HepG2 (cell line): ENCODE data around the gene ASIC3. TPM values are rescaled to one million over a fixed set of nuclear protein-coding genes. Genes with fewer than 3 reads are reported as not detected.

ENCODE experiments used
- ARNTL ChIP-seq: sonication (generic); formaldehyde crosslinking; IDR thresholded peaks from 2 replicates; pipeline ENCODE4 v1.4.0; 2020; ENCODE audit warnings: mild to moderate bottlenecking, missing genetic modification reagents
- CCAR2 ChIP-seq: fragments of 200-400 bp; formaldehyde crosslinking; optimal IDR thresholded peaks from 2 replicates; pipeline ENCODE3; 2018; ENCODE audit warnings: low read depth, mild to moderate bottlenecking, low read length, moderate library complexity
- FOXK2 ChIP-seq: fragments of 450-650 bp; IDR thresholded peaks from 2 replicates; pipeline ENCODE4 v1.6.1; 2016
- HDAC2 ChIP-seq: sonication (generic); formaldehyde crosslinking; IDR thresholded peaks from 2 replicates; pipeline ENCODE4 v1.4.0; 2020; ENCODE audit warnings: missing genetic modification reagents
- HMGXB3 ChIP-seq: sonication (generic); formaldehyde crosslinking; IDR thresholded peaks from 2 replicates; pipeline ENCODE4 v1.4.0; 2020; ENCODE audit warnings: missing genetic modification reagents, borderline replicate concordance
- HMGXB4 ChIP-seq, 2 experiments: sonication (generic) in 1 of 2; formaldehyde crosslinking in 1 of 2; IDR thresholded peaks; 2 replicates each; pipeline versions ENCODE4 v1.4.0 to v1.6.1; 2018 to 2020; ENCODE audit warnings: missing genetic modification reagents in 2 of 2, borderline replicate concordance in 1 of 2, low read depth in 1 of 2, mild to moderate bottlenecking in 1 of 2, missing biosample characterization in 1 of 2
- HNRNPL ChIP-seq: fragments of 200-400 bp; formaldehyde crosslinking; IDR thresholded peaks from 2 replicates; pipeline ENCODE4 v1.6.1; 2017; ENCODE audit warnings: mild to moderate bottlenecking, low read depth, low read length
- SNAI1 ChIP-seq: sonication (generic); formaldehyde crosslinking; IDR thresholded peaks from 2 replicates; pipeline ENCODE4 v1.5.0; 2020; ENCODE audit warnings: mild to moderate bottlenecking, missing genetic modification reagents, borderline replicate concordance
- TAF1 ChIP-seq: sonication (generic); formaldehyde crosslinking; IDR thresholded peaks from 2 replicates; pipeline ENCODE4 v1.4.0; 2020; ENCODE audit warnings: missing genetic modification reagents
- ZNF263 ChIP-seq: sonication (generic); formaldehyde crosslinking; IDR thresholded peaks from 2 replicates; pipeline ENCODE4 v1.4.0; 2020; ENCODE audit warnings: missing genetic modification reagents
- ZNF264 ChIP-seq: sonication (generic); formaldehyde crosslinking; IDR thresholded peaks from 2 replicates; pipeline ENCODE4 v1.4.0; 2020; ENCODE audit warnings: missing genetic modification reagents
- ZNF280B ChIP-seq: sonication (generic); formaldehyde crosslinking; IDR thresholded peaks from 2 replicates; pipeline ENCODE4 v1.5.0; 2020; ENCODE audit warnings: missing genetic modification reagents, mild to moderate bottlenecking, borderline replicate concordance
- ZNF281 ChIP-seq: sonication (generic); formaldehyde crosslinking; IDR thresholded peaks from 2 replicates; pipeline ENCODE4 v1.4.0; 2020; ENCODE audit warnings: missing genetic modification reagents, borderline replicate concordance
- ZNF335 ChIP-seq: sonication (generic); formaldehyde crosslinking; IDR thresholded peaks from 2 replicates; pipeline ENCODE4 v1.4.0; 2020; ENCODE audit warnings: missing genetic modification reagents
- ZNF432 ChIP-seq: sonication (generic); formaldehyde crosslinking; IDR thresholded peaks from 2 replicates; pipeline ENCODE4 v1.5.0; 2020; ENCODE audit warnings: missing genetic modification reagents, mild to moderate bottlenecking, borderline replicate concordance
- ZNF563 ChIP-seq: sonication (generic); formaldehyde crosslinking; IDR thresholded peaks from 2 replicates; pipeline ENCODE4 v1.8.0; 2022; ENCODE audit warnings: mild to moderate bottlenecking, moderate library complexity, missing genetic modification reagents
- ZNF629 ChIP-seq: sonication (generic); formaldehyde crosslinking; conservative IDR thresholded peaks from 2 replicates; pipeline ENCODE4 v1.5.0; 2020; ENCODE audit warnings: missing genetic modification reagents
- ZNF878 ChIP-seq: sonication (generic); formaldehyde crosslinking; IDR thresholded peaks from 2 replicates; pipeline ENCODE4 v1.8.1; 2023; ENCODE audit warnings: mild to moderate bottlenecking, missing genetic modification reagents, moderate library complexity
- polyA plus RNA-seq, 8 experiments: library from polyadenylated mRNA; depleted of rRNA in 3 of 8; stranded (reverse) in 7 of 8; unstranded in 1 of 8; fragments of >200 nt; fragmentation: Illumina TruSeq in 4 of 8; extraction: Trizol in 4 of 8; gene quantifications; 2 replicates each; pipeline versions ENCODE4 v1.2.1 to v1.2.3, GENCODE V29; 2011 to 2016; ENCODE audit warnings: low read depth in 4 of 8, missing spikeins in 1 of 8, mixed read lengths in 1 of 8; ENCODE audit not compliant: insufficient read depth in 1 of 8
- total RNA-seq, 5 experiments: library from RNA; depleted of rRNA; stranded (reverse); fragments of >200 nt; fragmentation: Illumina TruSeq; extraction: Trizol; gene quantifications; 2 replicates each; pipeline ENCODE4 v1.2.3, GENCODE V29; 2016; ENCODE audit warnings: low read depth in 1 of 5

Gene ASIC3
- total and polyA plus RNA-seq, 2 of the 13 experiments (the other 11 are each of a cell fraction or from before 2014, with no cell fraction given): 0.51 TPM; not detected in 1

GRCh38 chr7:151010307-151011096, 37.8 kb upstream of the ASIC3 start (continued):
- TF ChIP-seq ZNF432 (CRISPR knock-in tag) (no peak), TAF1 (CRISPR knock-in tag) (peak; percentile 44; the same call in 1 of the 2 replicates), HMGXB4 (CRISPR knock-in tag; IDR thresholded peaks at IDR 0.05; ENCODE audit: borderline replicate concordance in 1 of 2, low read depth in 1 of 2) (0 out of 4 replicates have a peak, but pooled peaks of 1 of the 2 experiments have one; percentile 43), HDAC2 (0 out of 2 replicates have a peak, but pooled peaks have one; percentile 29), ZNF281 (CRISPR knock-in tag) (peak; percentile 80; the same call in 1 of the 2 replicates), ARNTL (CRISPR knock-in tag) (0 out of 2 replicates have a peak, but pooled peaks have one; percentile 14), CCAR2 (no peak), ZNF263 (peak; percentile 36; the same call in 1 of the 2 replicates), ZNF264 (CRISPR knock-in tag) (peak; percentile 91), ZNF878 (CRISPR knock-in tag) (0 out of 2 replicates have a peak, but pooled peaks have one; percentile 40), ZNF335 (no peak), ZNF563 (CRISPR knock-in tag) (0 out of 2 replicates have a peak, but pooled peaks have one; percentile 32), SNAI1 (CRISPR knock-in tag) (no peak), HMGXB3 (CRISPR knock-in tag) (no peak), HNRNPL (0 out of 2 replicates have a peak, but pooled peaks have one; percentile 60), ZNF280B (CRISPR knock-in tag) (0 out of 2 replicates have a peak, but pooled peaks have one; percentile 18), FOXK2 (no peak), ZNF629 (CRISPR knock-in tag) (no peak)
